ENCODE measurements around the gene CCNE1. TPM values are rescaled to one million over a fixed set of nuclear protein-coding genes. Genes with fewer than 3 reads are reported as not detected.

Gene CCNE1
- total and polyA plus RNA-seq, 2 donors from 2014 or later, result 1.3 to 1.4 TPM

DNA sequence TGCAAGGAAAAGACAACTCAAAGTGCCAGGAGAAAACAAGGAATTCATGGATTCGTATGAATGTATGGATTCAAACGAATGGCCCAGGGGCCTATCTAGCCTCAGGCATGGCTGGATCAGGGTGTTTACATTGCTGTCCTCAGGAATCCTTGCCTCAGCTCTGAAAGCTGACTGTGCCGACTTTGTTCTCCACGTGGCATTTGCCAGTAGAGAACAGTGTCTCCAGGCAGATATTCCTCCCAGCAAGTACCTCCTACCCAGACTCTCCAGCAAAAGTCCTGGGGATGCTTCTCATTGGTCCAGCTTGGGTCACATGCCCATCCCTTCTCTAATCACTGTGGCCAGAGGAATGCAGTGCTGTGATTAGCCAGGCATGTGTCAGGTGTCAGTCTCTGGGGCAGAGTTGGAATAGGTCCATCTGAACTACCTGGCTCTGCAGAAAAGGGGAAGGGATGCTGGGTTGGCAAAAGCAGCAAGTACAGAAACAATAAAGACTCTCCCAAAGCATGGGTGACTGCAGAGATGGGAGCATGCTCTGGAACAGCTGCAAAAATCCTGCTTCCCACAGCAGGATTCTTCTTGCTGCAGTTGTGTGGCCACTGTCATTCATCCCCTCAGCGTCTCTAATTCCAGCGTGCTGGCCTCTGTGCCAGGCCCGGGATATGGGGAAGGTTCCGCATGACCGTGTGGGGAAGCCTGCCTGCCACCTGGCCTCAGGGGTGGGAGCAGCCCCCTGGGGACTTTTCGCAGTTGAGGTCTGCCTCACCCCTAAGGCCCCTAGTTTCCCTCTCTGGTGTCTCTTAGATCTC, 30.0 kb downstream of the CCNE1 start:
- no peaks in the 10 kb centered on the region for H3K27me3 ChIP-seq (ENCODE audit: control insufficient read depth, insufficient read depth, low read length)
- H3K4me1 ChIP-seq (ENCODE audit: control insufficient read depth in 2 of 3, insufficient read depth in 2 of 3, low read depth in 1 of 3, low read length in 3 of 3), result peaks cover 0 to 18% (median 0%) of the 10 kb centered on the region in 3 donors
- intact Hi-C loops (cut with DNase I), result no loop called here
- no peak overlapping the region for H3K27ac ChIP-seq (ENCODE audit: low read depth in 2 of 2, low read length in 2 of 2)
- H3K4me3 ChIP-seq (ENCODE audit: low read length in 3 of 3), result no peak overlapping the region
- no peak overlapping the region for H3K9ac ChIP-seq (ENCODE audit: low read length in 3 of 3)
- H3K36me3 ChIP-seq (ENCODE audit: control insufficient read depth in 2 of 3, insufficient read depth in 3 of 3, low read length in 3 of 3), result no peaks in the 10 kb centered on the region
- H3K9me3 ChIP-seq (ENCODE audit: control insufficient read depth in 2 of 3, insufficient read depth in 1 of 3, low read length in 3 of 3), result no peaks in the 10 kb centered on the region
- FAIRE-seq, result no peak
- TF ChIP-seq, protein P1, sequence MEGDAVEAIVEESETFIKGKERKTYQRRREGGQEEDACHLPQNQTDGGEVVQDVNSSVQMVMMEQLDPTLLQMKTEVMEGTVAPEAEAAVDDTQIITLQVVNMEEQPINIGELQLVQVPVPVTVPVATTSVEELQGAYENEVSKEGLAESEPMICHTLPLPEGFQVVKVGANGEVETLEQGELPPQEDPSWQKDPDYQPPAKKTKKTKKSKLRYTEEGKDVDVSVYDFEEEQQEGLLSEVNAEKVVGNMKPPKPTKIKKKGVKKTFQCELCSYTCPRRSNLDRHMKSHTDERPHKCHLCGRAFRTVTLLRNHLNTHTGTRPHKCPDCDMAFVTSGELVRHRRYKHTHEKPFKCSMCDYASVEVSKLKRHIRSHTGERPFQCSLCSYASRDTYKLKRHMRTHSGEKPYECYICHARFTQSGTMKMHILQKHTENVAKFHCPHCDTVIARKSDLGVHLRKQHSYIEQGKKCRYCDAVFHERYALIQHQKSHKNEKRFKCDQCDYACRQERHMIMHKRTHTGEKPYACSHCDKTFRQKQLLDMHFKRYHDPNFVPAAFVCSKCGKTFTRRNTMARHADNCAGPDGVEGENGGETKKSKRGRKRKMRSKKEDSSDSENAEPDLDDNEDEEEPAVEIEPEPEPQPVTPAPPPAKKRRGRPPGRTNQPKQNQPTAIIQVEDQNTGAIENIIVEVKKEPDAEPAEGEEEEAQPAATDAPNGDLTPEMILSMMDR (IDR thresholded peaks at IDR 0.05; ENCODE audit: borderline replicate concordance, extremely low read depth, insufficient read depth), result no peak
- peak; percentile 34 to 69 (median 51) for DNase-seq

DNA sequence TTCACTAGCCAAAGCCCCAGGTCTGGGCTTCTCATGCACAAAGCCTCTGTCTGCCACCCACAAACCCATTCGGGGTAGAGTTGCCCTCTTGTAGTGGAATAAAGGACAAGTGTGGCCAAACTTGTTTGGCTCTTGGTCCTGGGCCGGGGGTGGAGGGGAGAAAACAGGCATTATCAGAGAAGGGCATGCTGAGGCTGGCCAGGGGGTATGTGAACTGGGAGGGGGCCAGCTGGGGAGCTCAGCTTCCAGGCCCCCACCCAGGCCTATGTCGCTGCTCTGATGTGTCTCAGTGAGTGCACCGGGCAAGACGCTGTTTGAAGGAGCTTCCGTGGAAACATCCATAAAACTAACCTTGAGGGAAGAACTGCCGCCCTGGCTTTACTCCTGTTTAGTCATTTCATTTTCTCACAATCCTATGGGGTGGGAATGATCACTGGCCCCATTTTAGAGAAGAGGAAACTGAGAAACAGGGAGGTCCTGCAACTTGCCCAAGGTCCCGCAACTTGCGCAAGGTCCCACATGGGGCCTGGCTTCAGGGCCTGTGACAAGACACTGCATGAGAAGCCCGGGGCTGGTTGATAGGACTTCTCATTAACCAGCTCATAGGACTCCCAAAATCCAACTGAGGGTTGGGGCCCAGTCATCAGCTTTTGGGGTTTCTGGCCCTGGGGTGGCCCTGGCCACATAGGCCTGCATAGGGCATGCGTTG, 30.8 kb downstream of the CCNE1 start:
- no peaks in the 10 kb centered on the region for H3K27me3 ChIP-seq (ENCODE audit: control insufficient read depth, insufficient read depth, low read length)
- no peak overlapping the region for H3K27ac ChIP-seq (ENCODE audit: low read depth in 2 of 2, low read length in 2 of 2)
- peaks cover 0 to 18% (median 0%) of the 10 kb centered on the region in 3 donors for H3K4me1 ChIP-seq (ENCODE audit: control insufficient read depth in 2 of 3, insufficient read depth in 2 of 3, low read depth in 1 of 3, low read length in 3 of 3)
- no peak overlapping the region for H3K4me3 ChIP-seq (ENCODE audit: low read length in 3 of 3)
- FAIRE-seq, result no peak
- peak overlapping the region in 1 of 3 donors; percentile 19 for H3K9ac ChIP-seq (ENCODE audit: low read length in 3 of 3)
- no peaks in the 10 kb centered on the region for H3K9me3 ChIP-seq (ENCODE audit: control insufficient read depth in 2 of 3, insufficient read depth in 1 of 3, low read length in 3 of 3)
- DNase-seq, result no peak
- intact Hi-C loops (cut with DNase I), result no loop called here
- TF ChIP-seq, protein P1 (IDR thresholded peaks at IDR 0.05; ENCODE audit: borderline replicate concordance, extremely low read depth, insufficient read depth), result no peak
- no peaks in the 10 kb centered on the region for H3K36me3 ChIP-seq (ENCODE audit: control insufficient read depth in 2 of 3, insufficient read depth in 3 of 3, low read length in 3 of 3)

DNA sequence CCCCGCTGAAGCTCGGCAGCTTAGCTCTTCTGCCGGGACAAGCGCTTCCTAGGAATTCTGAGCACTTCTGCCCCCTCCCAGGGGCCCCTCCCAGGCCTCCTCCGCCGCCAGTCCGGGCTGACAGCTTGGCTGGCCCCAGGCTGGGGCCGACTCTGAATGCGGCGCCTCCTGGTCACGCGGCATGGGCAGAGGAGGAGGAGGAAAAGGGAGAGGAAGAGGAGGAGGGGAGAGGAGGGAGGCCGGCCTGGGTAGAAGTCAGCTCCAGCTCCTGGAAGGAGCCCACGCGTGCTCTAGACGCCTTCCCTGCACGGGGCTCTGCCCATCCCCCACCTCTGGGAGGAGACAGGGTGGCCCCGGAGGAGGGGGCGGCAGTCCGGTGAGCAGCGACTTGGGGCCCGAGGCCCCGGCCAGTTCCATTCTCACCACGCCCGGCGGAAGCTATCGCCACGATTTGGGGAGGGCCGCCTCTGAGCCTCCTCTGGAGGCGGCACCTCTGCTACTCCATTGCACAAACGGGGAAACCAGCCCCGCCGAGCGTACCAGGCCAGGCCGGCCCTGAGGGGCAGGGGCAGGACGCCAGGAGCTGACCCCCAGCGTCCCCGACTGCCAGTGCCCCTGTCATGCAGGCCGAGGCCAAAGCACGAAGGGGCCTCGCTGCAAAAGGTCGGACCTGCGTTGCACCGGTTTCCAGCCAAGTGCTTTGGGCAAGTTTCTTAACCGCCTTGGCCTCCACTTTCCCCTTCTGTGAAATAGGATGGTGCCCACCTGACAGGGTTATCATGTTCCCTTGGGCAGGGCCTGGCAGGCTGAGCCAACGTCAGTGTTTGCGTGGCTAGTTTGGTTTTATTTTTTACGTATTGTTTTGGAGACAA, 31.6 kb downstream of the CCNE1 start:
- no peaks in the 10 kb centered on the region for H3K9me3 ChIP-seq (ENCODE audit: control insufficient read depth in 2 of 3, insufficient read depth in 1 of 3, low read length in 3 of 3)
- peak overlapping the region in 1 of 3 donors; percentile 19 for H3K9ac ChIP-seq (ENCODE audit: low read length in 3 of 3)
- H3K4me3 ChIP-seq (ENCODE audit: low read length in 3 of 3), result peak overlapping the region in 2 of 3 donors; percentile 17 to 49
- no peaks in the 10 kb centered on the region for H3K36me3 ChIP-seq (ENCODE audit: control insufficient read depth in 2 of 3, insufficient read depth in 3 of 3, low read length in 3 of 3)
- no peak overlapping the region for H3K27ac ChIP-seq (ENCODE audit: low read depth in 2 of 2, low read length in 2 of 2)
- FAIRE-seq, result no peak
- TF ChIP-seq, protein P1 (IDR thresholded peaks at IDR 0.05; ENCODE audit: borderline replicate concordance, extremely low read depth, insufficient read depth), result no peak
- H3K4me1 ChIP-seq (ENCODE audit: control insufficient read depth in 2 of 3, insufficient read depth in 2 of 3, low read depth in 1 of 3, low read length in 3 of 3), result peaks cover 0 to 18% (median 0%) of the 10 kb centered on the region in 3 donors
- intact Hi-C loops (cut with DNase I), result no loop called here
- peak; percentile 69 to 88 (median 82) for DNase-seq
- no peaks in the 10 kb centered on the region for H3K27me3 ChIP-seq (ENCODE audit: control insufficient read depth, insufficient read depth, low read length)
